SK-N-MC (cell line): Measurements from ENCODE around the gene COMMD1.
"Not testable (repeated sequence)": the region's sequence is repeated elsewhere in the genome, so short reads cannot be mapped to it uniquely, and the experiment has no call there.

Source experiments
- DNase-seq: peaks from one replicate; pipeline ENCODE4 v3.0.0-alpha.2; 2011; ENCODE audit warnings: low read depth, low spot score
- H3K27ac ChIP-seq: fragments of 200-600 bp; sonication (generic); 2 replicates; pipeline ENCODE4 v1.5.1; 2016; ENCODE audit warnings: mixed run types
- H3K36me3 ChIP-seq: fragments of 200-600 bp; sonication (generic); 2 replicates; pipeline ENCODE4 v1.6.1; 2017; ENCODE audit warnings: antibody characterized with exemption, low read length, mixed read lengths; ENCODE audit not compliant: insufficient read depth
- H3K4me3 ChIP-seq: fragments of 200-600 bp; sonication (generic); 2 replicates; pipeline ENCODE4 v1.5.1; 2016
- H3K9ac ChIP-seq: fragments of 200-600 bp; sonication (generic); 2 replicates; pipeline ENCODE4 v1.8.0; 2017; ENCODE audit warnings: mixed run types, mixed read lengths; ENCODE audit not compliant: insufficient read length
- H3K9me3 ChIP-seq: fragments of 200-600 bp; sonication (generic); 2 replicates; pipeline ENCODE4 v1.6.1; 2017; ENCODE audit warnings: low read depth, mild to moderate bottlenecking, antibody characterized with exemption, low read length, moderate library complexity, mixed read lengths
- EZH2 ChIP-seq: fragments of 200-600 bp; sonication (generic); IDR thresholded peaks from one replicate; pipeline ENCODE4 v1.6.1; 2017; ENCODE audit warnings: antibody characterized with exemption
- FOXP2 ChIP-seq: optimal IDR thresholded peaks from 2 replicates; pipeline ENCODE3; 2011; ENCODE audit warnings: mild to moderate bottlenecking, moderate library complexity; ENCODE audit not compliant: insufficient read depth; ENCODE audit errors: extremely low read length, control extremely low read depth
- POLR2AphosphoS5 ChIP-seq: IDR thresholded peaks from 2 replicates; pipeline ENCODE4 v1.6.1; 2012; ENCODE audit warnings: mild to moderate bottlenecking, low read depth, low read length, borderline replicate concordance

COMMD1 gene

DNA sequence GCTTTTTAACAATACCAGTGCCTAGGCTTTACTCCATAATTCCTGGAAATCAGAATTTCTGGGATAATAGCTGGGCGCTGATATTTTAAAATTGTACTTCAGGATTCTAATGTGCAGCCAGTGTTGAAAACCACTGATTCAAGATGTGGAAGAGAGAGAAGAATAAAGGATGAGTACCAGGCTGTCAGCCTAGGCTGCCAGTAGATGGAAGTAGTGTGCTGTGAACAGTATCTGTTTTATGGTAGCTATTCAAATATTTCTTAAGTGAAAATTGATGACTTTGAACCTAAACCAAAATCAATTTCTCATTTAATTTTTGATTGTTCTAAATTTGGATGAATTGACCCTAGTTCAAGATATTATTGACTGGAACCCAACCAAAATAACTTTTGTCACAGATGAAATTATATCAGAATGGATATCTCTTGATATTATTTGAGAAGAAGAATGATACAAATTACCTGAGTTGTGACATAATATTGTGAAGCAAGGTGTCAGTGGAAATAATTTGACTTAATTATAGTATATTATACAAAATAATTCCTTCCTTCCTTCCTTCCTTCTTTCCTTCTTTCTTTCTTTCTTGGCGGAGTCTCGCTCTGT lies 88.0 kb downstream of the COMMD1 start:
- no peaks in the 10 kb centered on the region for H3K9me3 ChIP-seq
- TF ChIP-seq FOXP2: no peak
- TF ChIP-seq POLR2AphosphoS5: no peak
- TF ChIP-seq EZH2: no peak
- no peak overlapping the region for H3K4me3 ChIP-seq
- H3K36me3 ChIP-seq: no peaks in the 10 kb centered on the region
- DNase-seq: peak; percentile 26
- no peak overlapping the region for H3K9ac ChIP-seq
- no peak overlapping the region for H3K27ac ChIP-seq

DNA sequence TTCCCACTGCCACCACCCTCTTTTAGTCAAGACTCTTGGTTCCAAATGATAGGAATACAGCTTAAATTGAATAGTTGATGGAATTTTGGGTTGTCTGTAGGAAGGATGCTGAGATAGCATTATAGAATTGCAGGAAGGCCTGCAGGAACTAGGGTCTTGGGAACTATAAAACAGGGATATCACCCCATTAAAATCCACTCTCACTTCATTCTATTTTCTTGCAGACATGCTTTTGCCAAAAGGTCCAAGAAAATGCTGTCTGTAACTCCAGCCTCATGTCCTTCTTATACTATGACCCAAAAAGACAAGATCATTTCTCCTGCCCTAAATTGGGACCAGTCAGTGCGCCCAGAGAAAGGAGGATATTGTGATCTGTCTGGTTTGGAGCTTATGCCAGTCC lies 89.1 kb downstream of the COMMD1 start:
- H3K36me3 ChIP-seq: no peaks in the 10 kb centered on the region
- TF ChIP-seq EZH2: no peak
- no peak for TF ChIP-seq POLR2AphosphoS5
- TF ChIP-seq FOXP2: no peak
- no peak overlapping the region for H3K4me3 ChIP-seq
- H3K27ac ChIP-seq: no peak overlapping the region
- no peak overlapping the region for H3K9ac ChIP-seq
- no peak for DNase-seq
- H3K9me3 ChIP-seq: no peaks in the 10 kb centered on the region

DNA sequence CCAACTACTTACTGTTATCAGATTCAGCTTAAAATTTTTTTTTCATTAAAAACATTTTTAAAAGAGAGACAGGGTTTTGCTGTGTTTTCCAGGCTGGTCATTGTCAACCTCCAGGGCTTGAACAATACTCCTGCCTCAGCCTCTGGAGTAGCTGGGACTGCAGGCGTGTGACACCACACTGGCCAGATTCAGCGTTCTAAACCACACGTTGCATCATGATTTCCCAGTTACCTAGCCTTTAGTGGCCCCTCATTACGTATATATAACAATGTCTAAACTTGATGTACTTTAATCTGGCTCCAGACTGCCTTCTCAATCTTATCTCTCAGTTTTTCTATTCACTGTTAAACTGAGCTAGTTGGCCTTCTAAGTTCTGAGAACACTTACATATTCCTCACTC lies 89.6 kb downstream of the COMMD1 start:
- Histone ChIP-seq H3K36me3 (no peaks in the 10 kb centered on the region), H3K27ac (no peak overlapping the region), H3K9ac (no peak overlapping the region), H3K4me3 (no peak overlapping the region), H3K9me3 (no peaks in the 10 kb centered on the region)
- no peak for TF ChIP-seq EZH2
- TF ChIP-seq FOXP2: no peak
- TF ChIP-seq POLR2AphosphoS5: no peak
- DNase-seq: no peak

DNA sequence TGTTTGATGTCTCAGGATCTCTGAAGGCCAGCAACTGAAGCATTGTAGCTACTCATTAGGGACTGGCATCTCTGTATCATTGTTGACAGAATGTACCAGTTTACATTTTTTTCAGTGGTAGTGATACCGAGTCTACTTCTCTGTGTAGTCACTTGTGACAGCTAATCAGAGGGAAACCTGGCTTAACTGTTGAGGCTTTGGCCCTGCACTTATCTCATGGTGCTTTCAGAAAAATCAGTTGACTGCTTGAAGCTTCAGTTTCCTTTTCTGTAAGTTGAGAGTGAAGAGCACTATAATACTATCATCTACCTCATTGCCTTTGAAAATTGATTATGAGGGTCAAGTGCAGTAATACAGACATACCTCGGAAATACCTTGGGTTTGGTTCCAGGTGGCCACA lies 90.0 kb downstream of the COMMD1 start:
- TF ChIP-seq EZH2 (no peak), POLR2AphosphoS5 (no peak), FOXP2 (no peak)
- H3K36me3 ChIP-seq: no peaks in the 10 kb centered on the region
- no peak for DNase-seq
- H3K9me3 ChIP-seq: no peaks in the 10 kb centered on the region
- no peak overlapping the region for H3K9ac ChIP-seq
- H3K27ac ChIP-seq: no peak overlapping the region
- H3K4me3 ChIP-seq: no peak overlapping the region

DNA sequence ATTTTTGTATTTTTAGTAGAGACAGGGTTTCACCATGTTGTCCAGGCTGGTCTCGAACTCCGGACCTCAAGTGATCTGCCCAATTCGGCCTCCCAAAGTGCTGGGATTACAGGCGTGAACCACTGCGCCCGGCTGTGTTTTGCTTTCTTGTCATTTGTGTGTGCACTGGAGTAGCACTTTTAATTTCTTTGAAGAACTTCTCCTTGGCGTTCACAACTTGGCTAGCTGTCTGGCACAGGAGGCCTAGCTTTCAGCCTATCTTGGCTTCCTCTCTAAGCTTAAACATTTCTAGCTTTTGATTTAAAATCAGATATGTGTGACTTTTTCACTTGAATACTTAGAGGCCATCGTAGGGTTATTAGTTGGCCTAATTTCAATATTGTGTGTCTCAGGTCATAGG lies 93.0 kb downstream of the COMMD1 start:
- H3K9me3 ChIP-seq: no peaks in the 10 kb centered on the region
- H3K4me3 ChIP-seq: no peak overlapping the region
- H3K27ac ChIP-seq: no peak overlapping the region
- no peak for DNase-seq
- TF ChIP-seq EZH2 (no peak), POLR2AphosphoS5 (no peak), FOXP2 (no peak)
- no peaks in the 10 kb centered on the region for H3K36me3 ChIP-seq
- H3K9ac ChIP-seq: no peak overlapping the region

DNA sequence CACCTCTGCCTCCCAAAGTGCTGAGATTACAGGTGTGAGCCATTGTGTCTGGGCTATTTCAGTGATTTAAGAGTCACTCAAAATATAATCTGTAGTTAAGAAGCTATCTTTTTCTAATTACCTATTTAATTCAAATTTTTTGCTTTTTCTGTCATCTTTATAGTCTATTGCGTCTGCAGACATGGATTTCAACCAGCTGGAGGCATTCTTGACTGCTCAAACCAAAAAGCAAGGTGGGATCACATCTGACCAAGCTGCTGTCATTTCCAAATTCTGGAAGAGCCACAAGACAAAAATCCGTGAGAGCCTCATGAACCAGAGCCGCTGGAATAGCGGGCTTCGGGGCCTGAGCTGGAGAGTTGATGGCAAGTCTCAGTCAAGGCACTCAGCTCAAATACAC lies 95.1 kb downstream of the COMMD1 start:
- H3K9me3 ChIP-seq: no peaks in the 10 kb centered on the region
- H3K9ac ChIP-seq: no peak overlapping the region
- TF ChIP-seq EZH2 (no peak), POLR2AphosphoS5 (no peak), FOXP2 (no peak)
- no peak overlapping the region for H3K4me3 ChIP-seq
- no peak overlapping the region for H3K27ac ChIP-seq
- H3K36me3 ChIP-seq: no peaks in the 10 kb centered on the region
- no peak for DNase-seq

DNA sequence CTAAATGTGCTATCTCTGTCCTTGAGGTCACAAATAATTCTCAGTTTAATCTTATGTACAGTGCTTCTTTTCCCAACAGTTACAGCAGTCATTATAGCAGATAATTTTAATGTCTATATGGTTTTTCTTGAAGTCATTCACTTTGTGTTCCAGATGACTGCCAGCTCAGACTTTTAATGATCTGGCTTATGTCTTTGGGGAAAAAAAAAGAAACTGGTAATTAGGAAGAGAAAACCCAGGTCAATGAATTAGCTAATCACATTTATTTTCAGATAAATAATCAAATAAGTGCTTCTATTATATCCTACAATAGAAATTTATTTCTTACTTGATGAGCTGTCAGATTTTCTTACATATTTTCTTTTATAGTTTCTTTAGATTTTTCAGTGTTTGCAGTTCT lies 96.0 kb downstream of the COMMD1 start:
- Histone ChIP-seq H3K36me3 (no peaks in the 10 kb centered on the region), H3K4me3 (no peak overlapping the region), H3K9me3 (no peaks in the 10 kb centered on the region), H3K27ac (no peak overlapping the region), H3K9ac (no peak overlapping the region)
- no peak for TF ChIP-seq POLR2AphosphoS5
- no peak for TF ChIP-seq FOXP2
- no peak for TF ChIP-seq EZH2
- no peak for DNase-seq

DNA sequence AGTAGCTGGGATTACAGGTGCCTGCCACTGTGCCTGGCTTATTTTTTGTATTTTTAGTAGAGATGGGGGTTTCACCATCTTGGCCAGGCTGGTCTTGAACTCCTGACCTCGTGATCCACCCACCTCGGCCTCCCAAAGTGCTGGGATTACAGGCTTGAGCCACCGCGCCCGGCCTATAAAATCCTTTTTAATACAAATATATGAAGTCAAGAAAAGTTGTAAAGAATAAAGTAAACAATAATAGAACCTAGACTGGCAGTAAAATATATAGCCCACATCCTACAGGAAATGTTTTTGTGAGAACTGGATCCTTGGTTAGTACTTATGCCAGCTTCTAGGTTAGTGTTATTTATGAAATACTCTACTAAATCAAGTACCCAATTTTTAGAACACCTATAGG lies 99.0 kb downstream of the COMMD1 start:
- not testable (repeated sequence) for H3K27ac ChIP-seq, H3K4me3 ChIP-seq, H3K36me3 ChIP-seq, DNase-seq, H3K9me3 ChIP-seq, H3K9ac ChIP-seq

DNA sequence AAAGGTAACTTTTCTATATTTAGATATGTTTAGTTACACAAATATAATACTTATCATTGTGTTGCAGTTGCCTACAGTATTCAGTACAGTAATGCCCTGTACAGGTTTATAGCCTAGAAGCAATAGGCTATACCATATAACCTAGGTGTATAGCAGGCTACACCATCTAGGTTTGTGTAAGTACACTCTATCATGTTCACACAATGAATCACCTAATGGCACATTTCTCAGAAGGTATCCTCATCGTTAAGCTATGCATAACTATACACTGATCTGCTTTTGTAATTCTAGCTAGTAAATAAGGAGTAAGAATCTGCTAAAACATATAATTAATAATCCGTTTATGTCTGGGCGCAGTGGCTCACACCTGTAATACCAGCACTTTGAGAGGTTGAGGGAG lies 102.1 kb downstream of the COMMD1 start:
- Histone ChIP-seq H3K9ac (no peak overlapping the region), H3K36me3 (no peaks in the 10 kb centered on the region), H3K9me3 (no peaks in the 10 kb centered on the region), H3K27ac (no peak overlapping the region), H3K4me3 (no peak overlapping the region)
- no peak for DNase-seq
- TF ChIP-seq EZH2: no peak
- TF ChIP-seq FOXP2: no peak
- no peak for TF ChIP-seq POLR2AphosphoS5
